ENCODE measurements around the gene TRIM15.
"Not testable (repeated sequence)": the region's sequence is repeated elsewhere in the genome, so short reads cannot be mapped to it uniquely, and the experiment has no call there.

Gene TRIM15

GRCh38 chr6:30163090-30163917 is at the start of gene TRIM15:
Gene TRIM15, plus strand, starts transcription at chr6:30163546. Its CDS starts 139 bp downstream, at chr6:30163685.
- H3K4me3 ChIP-seq (ENCODE audit: low read depth, low read length), result no peak within 1 kb of the TSS
- TF ChIP-seq POLR2A (IDR thresholded peaks at IDR 0.05; ENCODE audit: extremely low read depth, insufficient read length) (no peak), MYC (IDR thresholded peaks at IDR 0.05; ENCODE audit: low read depth, low read length) (no peak), CTCF (IDR thresholded peaks at IDR 0.05; ENCODE audit: low read depth, low read length) (no peak), MAX (IDR thresholded peaks at IDR 0.05; ENCODE audit: low read depth, low read length) (no peak)
- no peak for DNase-seq (ENCODE audit: low read depth)

- TF ChIP-seq MYC (IDR thresholded peaks at IDR 0.05; ENCODE audit: low read depth, low read length) (no peak), MAX (IDR thresholded peaks at IDR 0.05; ENCODE audit: low read depth, low read length) (no peak), CTCF (IDR thresholded peaks at IDR 0.05; ENCODE audit: low read depth, low read length) (no peak), POLR2A (IDR thresholded peaks at IDR 0.05; ENCODE audit: extremely low read depth, insufficient read length) (no peak)
- H3K4me3 ChIP-seq (ENCODE audit: low read depth, low read length), result no peak overlapping the region
- DNase-seq (ENCODE audit: low read depth), result no peak
These were observed 49.5 kb upstream of the TRIM15 start for GRCh38 chr6:30113841-30114240.

GRCh38 chr6:30116724-30117123 is 46.6 kb upstream of the TRIM15 start:
- TF ChIP-seq POLR2A (IDR thresholded peaks at IDR 0.05; ENCODE audit: extremely low read depth, insufficient read length) (no peak), MYC (IDR thresholded peaks at IDR 0.05; ENCODE audit: low read depth, low read length) (no peak), MAX (IDR thresholded peaks at IDR 0.05; ENCODE audit: low read depth, low read length) (no peak), CTCF (IDR thresholded peaks at IDR 0.05; ENCODE audit: low read depth, low read length) (no peak)
- no peak for DNase-seq (ENCODE audit: low read depth)
- no peak overlapping the region for H3K4me3 ChIP-seq (ENCODE audit: low read depth, low read length)

GRCh38 chr6:30118691-30119090 is 44.7 kb upstream of the TRIM15 start:
- not testable (repeated sequence) for H3K4me3 ChIP-seq (ENCODE audit: low read depth, low read length); DNase-seq (ENCODE audit: low read depth)

- TF ChIP-seq CTCF (IDR thresholded peaks at IDR 0.05; ENCODE audit: low read depth, low read length) (no peak), MAX (IDR thresholded peaks at IDR 0.05; ENCODE audit: low read depth, low read length) (no peak), POLR2A (IDR thresholded peaks at IDR 0.05; ENCODE audit: extremely low read depth, insufficient read length) (no peak), MYC (IDR thresholded peaks at IDR 0.05; ENCODE audit: low read depth, low read length) (no peak)
- no peak overlapping the region for H3K4me3 ChIP-seq (ENCODE audit: low read depth, low read length)
- no peak for DNase-seq (ENCODE audit: low read depth)
These were observed 41.6 kb upstream of the TRIM15 start for GRCh38 chr6:30121446-30122366.

GRCh38 chr6:30122515-30122914 is 40.8 kb upstream of the TRIM15 start:
- no peak for TF ChIP-seq MAX (IDR thresholded peaks at IDR 0.05; ENCODE audit: low read depth, low read length)
- TF ChIP-seq MYC (IDR thresholded peaks at IDR 0.05; ENCODE audit: low read depth, low read length), result no peak
- TF ChIP-seq CTCF (IDR thresholded peaks at IDR 0.05; ENCODE audit: low read depth, low read length), result no peak
- no peak for DNase-seq (ENCODE audit: low read depth)
- no peak overlapping the region for H3K4me3 ChIP-seq (ENCODE audit: low read depth, low read length)

Measured in NB4 (cell line).